ENCODE data around the gene LRRC23. TPM values are rescaled to one million over a fixed set of nuclear protein-coding genes. Genes with fewer than 3 reads are reported as not detected.

Gene LRRC23
- total and polyA plus RNA-seq, 5 donors from 2014 or later = 2.2 to 6.6 (median 4.7) TPM

DNA sequence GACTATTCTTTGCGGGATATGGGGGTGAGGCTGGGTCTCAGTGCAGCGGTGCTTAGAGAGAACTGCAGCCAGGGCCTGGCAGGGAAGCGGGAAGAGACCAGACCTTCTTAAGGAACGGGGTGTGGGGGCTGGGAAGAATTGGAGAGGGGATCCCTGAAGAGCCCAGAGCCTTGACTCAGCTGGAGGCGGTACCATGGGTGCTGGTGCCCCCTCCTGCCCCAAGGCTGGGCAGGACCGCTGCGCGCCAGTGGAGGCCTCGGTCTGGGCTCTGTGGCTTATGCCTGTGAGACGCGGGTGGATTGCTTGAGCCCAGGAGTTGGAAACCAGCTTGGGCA, 37.7 kb downstream of the LRRC23 start:
- Histone ChIP-seq H3K36me3 (ENCODE audit: control insufficient read depth, insufficient read depth, low read length) (no peaks in the 10 kb centered on the region), H3K4me3 (ENCODE audit: low read depth, low read length) (no peak overlapping the region), H3K27me3 (ENCODE audit: control insufficient read depth, insufficient read depth, low read length) (no peaks in the 10 kb centered on the region), H3K9me3 (ENCODE audit: control insufficient read depth in 2 of 2, low read length in 2 of 2) (no peaks in the 10 kb centered on the region), H3K27ac (ENCODE audit: insufficient read depth, low read length, poor library complexity, severe bottlenecking) (peak overlapping the region; percentile 98), H3K4me1 (ENCODE audit: control insufficient read depth, insufficient read depth, low read length, poor library complexity, severe bottlenecking) (peaks cover 59% of the 10 kb centered on the region)
- ATAC-seq (ENCODE audit: low read depth in 2 of 2) = no peak
- Mint-ChIP-seq H3K27ac (peak overlapping the region; percentile 92 to 99 (median 97)), H3K4me1 (peaks cover 6 to 66% (median 22%) of the 10 kb centered on the region in 4 donors), H3K36me3 (no peaks in the 10 kb centered on the region), H3K27me3 (no peaks in the 10 kb centered on the region), H3K4me3 (peak overlapping the region; percentile 44 to 99 (median 86)), H3K9me3 (no peaks in the 10 kb centered on the region)
- DNase-seq = no peak

DNA sequence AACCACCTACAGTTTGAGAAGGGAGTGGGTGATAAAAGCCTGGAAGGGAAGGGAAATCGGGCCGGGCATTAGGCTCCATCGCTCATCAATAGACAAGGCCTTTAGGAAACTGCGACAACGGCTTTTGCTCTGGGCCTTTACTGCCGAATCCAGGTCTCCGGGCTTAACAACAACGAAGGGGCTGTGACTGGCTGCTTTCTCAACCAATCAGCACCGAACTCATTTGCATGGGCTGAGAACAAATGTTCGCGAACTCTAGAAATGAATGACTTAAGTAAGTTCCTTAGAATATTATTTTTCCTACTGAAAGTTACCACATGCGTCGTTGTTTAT, 38.7 kb downstream of the LRRC23 start:
- Histone ChIP-seq H3K27me3 (ENCODE audit: control insufficient read depth, insufficient read depth, low read length) (no peaks in the 10 kb centered on the region), H3K9me3 (ENCODE audit: control insufficient read depth in 2 of 2, low read length in 2 of 2) (no peaks in the 10 kb centered on the region), H3K4me1 (ENCODE audit: control insufficient read depth, insufficient read depth, low read length, poor library complexity, severe bottlenecking) (peaks cover 62% of the 10 kb centered on the region), H3K27ac (ENCODE audit: insufficient read depth, low read length, poor library complexity, severe bottlenecking) (peak overlapping the region; percentile 98), H3K36me3 (ENCODE audit: control insufficient read depth, insufficient read depth, low read length) (no peaks in the 10 kb centered on the region), H3K4me3 (ENCODE audit: low read depth, low read length) (peak overlapping the region; percentile 79)
- ATAC-seq (ENCODE audit: low read depth in 2 of 2) = peak; percentile 63 to 68
- Mint-ChIP-seq H3K4me3 (peak overlapping the region; percentile 88 to 99 (median 98)), H3K9me3 (no peaks in the 10 kb centered on the region), H3K36me3 (no peaks in the 10 kb centered on the region), H3K4me1 (peaks cover 6 to 71% (median 27%) of the 10 kb centered on the region in 4 donors), H3K27me3 (no peaks in the 10 kb centered on the region), H3K27ac (peak overlapping the region; percentile 97 to 100 (median 99))
- peak; percentile 78 to 94 (median 90) for DNase-seq

DNA sequence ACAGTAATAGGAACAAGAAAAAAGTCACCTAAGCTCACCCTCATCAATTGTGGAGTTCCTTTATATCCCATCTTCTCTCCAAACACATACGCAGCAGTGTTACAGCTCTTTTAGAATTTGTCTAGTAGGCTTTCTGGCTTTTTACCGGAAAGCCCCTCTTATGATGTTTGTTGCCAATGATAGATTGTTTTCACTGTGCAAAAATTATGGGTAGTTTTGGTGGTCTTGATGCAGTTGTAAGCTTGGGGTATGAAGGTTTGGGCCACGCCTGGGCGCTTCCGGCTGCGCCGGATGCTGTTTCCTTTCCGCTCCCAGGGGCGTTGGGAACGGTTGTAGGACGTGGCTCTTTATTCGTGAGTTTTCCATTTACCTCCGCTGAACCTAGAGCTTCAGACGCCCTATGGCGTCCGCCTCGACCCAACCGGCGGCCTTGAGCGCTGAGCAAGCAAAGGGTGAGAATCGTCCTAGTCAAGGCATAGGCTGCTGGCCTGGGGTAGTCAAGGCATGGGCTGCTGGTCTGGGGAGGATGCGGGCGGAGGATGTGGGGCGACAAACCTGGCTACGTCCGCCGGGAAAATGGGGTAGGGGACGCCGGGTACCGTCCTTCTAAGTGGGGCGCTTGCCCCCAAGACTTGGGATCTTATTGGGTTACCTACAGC, 39.2 kb downstream of the LRRC23 start, which contains the start of the genes C12orf57 and RNU7-1:
C12orf57 (plus strand) TSS at position 301 of the 659 bp plus-strand sequence; CDS start at position 401, 100 bp downstream.
RNU7-1 (plus strand) TSS at position 95 of the 659 bp plus-strand sequence.
- ATAC-seq (ENCODE audit: low read depth in 2 of 2) (peak; percentile 46 to 52), DNase-seq (peak; percentile 72 to 92 (median 87))
- Mint-ChIP-seq H3K4me3 (peak within 1 kb of the TSS; percentile 88 to 99 (median 98)), H3K9me3 (no peaks in the 10 kb centered on the region), H3K4me1 (peaks cover 6 to 76% (median 29%) of the 10 kb centered on the region in 4 donors), H3K36me3 (no peaks in the 10 kb centered on the region), H3K27ac (peak within 1 kb of the TSS; percentile 97 to 100 (median 99)), H3K27me3 (no peaks in the 10 kb centered on the region)
- Histone ChIP-seq H3K9me3 (ENCODE audit: control insufficient read depth in 2 of 2, low read length in 2 of 2) (no peaks in the 10 kb centered on the region), H3K4me3 (ENCODE audit: low read depth, low read length) (peak within 1 kb of the TSS; percentile 79), H3K27ac (ENCODE audit: insufficient read depth, low read length, poor library complexity, severe bottlenecking) (peak within 1 kb of the TSS; percentile 98), H3K36me3 (ENCODE audit: control insufficient read depth, insufficient read depth, low read length) (no peaks in the 10 kb centered on the region), H3K27me3 (ENCODE audit: control insufficient read depth, insufficient read depth, low read length) (no peaks in the 10 kb centered on the region), H3K4me1 (ENCODE audit: control insufficient read depth, insufficient read depth, low read length, poor library complexity, severe bottlenecking) (peaks cover 63% of the 10 kb centered on the region)

GRCh38 chr12:6944381-6945186, 40.0 kb downstream of the LRRC23 start:
- H3K27ac Mint-ChIP-seq = peak overlapping the region; percentile 97 to 100 (median 99)
- DNase-seq (peak; percentile 81 to 94 (median 86)), ATAC-seq (ENCODE audit: low read depth in 2 of 2) (peak; percentile 66 to 67)
- H3K9me3 ChIP-seq (ENCODE audit: control insufficient read depth in 2 of 2, low read length in 2 of 2) = no peaks in the 10 kb centered on the region
- peaks cover 71% of the 10 kb centered on the region for H3K4me1 ChIP-seq (ENCODE audit: control insufficient read depth, insufficient read depth, low read length, poor library complexity, severe bottlenecking)
- H3K36me3 Mint-ChIP-seq = no peaks in the 10 kb centered on the region
- peaks cover 6 to 76% (median 34%) of the 10 kb centered on the region in 4 donors for H3K4me1 Mint-ChIP-seq
- H3K9me3 Mint-ChIP-seq = no peaks in the 10 kb centered on the region
- H3K36me3 ChIP-seq (ENCODE audit: control insufficient read depth, insufficient read depth, low read length) = no peaks in the 10 kb centered on the region
- peaks cover 4% of the 10 kb centered on the region for H3K27me3 Mint-ChIP-seq
- no peaks in the 10 kb centered on the region for H3K27me3 ChIP-seq (ENCODE audit: control insufficient read depth, insufficient read depth, low read length)
- H3K4me3 Mint-ChIP-seq = peak overlapping the region; percentile 88 to 99 (median 98)
- H3K27ac ChIP-seq (ENCODE audit: insufficient read depth, low read length, poor library complexity, severe bottlenecking) = peak overlapping the region; percentile 98
- peak overlapping the region; percentile 79 for H3K4me3 ChIP-seq (ENCODE audit: low read depth, low read length)

GRCh38 chr12:6945613-6946012, 41.0 kb downstream of the LRRC23 start:
- no peaks in the 10 kb centered on the region for H3K36me3 Mint-ChIP-seq
- H3K4me3 ChIP-seq (ENCODE audit: low read depth, low read length) = peak overlapping the region; percentile 79

DNA sequence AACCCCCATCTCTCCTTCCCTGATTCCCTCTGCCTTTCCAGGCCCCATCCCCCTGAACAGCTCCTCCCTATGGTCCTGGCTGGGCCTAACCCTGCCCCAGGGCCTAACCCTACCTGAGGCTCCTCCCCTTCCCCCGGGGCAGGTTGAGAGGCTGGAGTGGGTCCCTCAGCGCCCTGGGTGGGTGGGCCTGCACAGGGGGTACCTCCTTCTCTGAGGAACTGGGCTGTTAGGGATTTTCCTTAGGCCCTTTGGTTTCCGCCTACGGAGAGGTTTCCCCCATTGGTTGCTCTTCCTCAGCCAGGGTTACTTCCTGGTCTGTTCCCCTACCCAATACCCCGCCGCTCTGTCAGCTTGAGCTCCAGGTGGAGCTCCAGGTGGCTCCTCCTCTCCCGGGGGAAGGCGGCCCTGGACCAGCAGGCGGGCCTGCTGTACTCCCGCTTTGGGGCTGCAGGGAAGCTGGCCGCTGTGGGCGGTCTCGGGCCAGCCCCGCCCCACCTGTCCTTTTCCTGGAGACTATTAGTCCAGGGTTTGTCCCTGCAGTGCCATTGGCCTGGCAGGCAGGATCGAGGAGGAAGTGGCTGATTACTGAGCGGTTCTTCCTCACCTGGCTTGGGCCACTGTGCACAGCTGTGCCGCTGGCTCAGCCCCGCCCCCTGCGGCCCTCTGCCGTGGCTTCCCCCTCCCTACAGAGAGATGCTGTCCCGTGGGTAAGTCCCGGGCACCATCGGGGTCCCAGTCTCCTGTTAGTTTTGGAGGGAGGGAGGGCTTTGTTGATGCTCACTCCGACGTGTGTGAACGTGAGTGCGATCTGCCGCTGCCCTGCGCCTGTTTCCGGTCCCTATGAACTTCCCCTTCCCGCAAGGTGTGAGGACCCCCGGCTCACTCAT, 41.7 kb downstream of the LRRC23 start:
- H3K4me1 Mint-ChIP-seq = peaks cover 14 to 84% (median 46%) of the 10 kb centered on the region in 4 donors
- H3K27me3 Mint-ChIP-seq = peaks cover 4% of the 10 kb centered on the region
- H3K27ac ChIP-seq (ENCODE audit: insufficient read depth, low read length, poor library complexity, severe bottlenecking) = peak overlapping the region; percentile 98
- ATAC-seq (ENCODE audit: low read depth in 2 of 2) (peak; percentile 3 to 4), DNase-seq (peak; percentile 52 to 77 (median 73))
- H3K9me3 Mint-ChIP-seq = no peaks in the 10 kb centered on the region
- H3K36me3 Mint-ChIP-seq = no peaks in the 10 kb centered on the region
- H3K9me3 ChIP-seq (ENCODE audit: control insufficient read depth in 2 of 2, low read length in 2 of 2) = no peaks in the 10 kb centered on the region
- no peaks in the 10 kb centered on the region for H3K27me3 ChIP-seq (ENCODE audit: control insufficient read depth, insufficient read depth, low read length)
- H3K4me3 Mint-ChIP-seq = peak overlapping the region; percentile 88 to 99 (median 96)
- H3K4me1 ChIP-seq (ENCODE audit: control insufficient read depth, insufficient read depth, low read length, poor library complexity, severe bottlenecking) = peaks cover 86% of the 10 kb centered on the region
- H3K27ac Mint-ChIP-seq = peak overlapping the region; percentile 97 to 99 (median 98)
- H3K36me3 ChIP-seq (ENCODE audit: control insufficient read depth, insufficient read depth, low read length) = no peaks in the 10 kb centered on the region
- H3K4me3 ChIP-seq (ENCODE audit: low read depth, low read length) = peak overlapping the region; percentile 58

More at GRCh38 chr12:6945613-6946012, 41.0 kb downstream of the LRRC23 start:
- Mint-ChIP-seq H3K4me1 (peaks cover 12 to 81% (median 44%) of the 10 kb centered on the region in 4 donors), H3K27ac (peak overlapping the region; percentile 97 to 99 (median 98)), H3K4me3 (peak overlapping the region; percentile 88 to 99 (median 98)), H3K27me3 (peaks cover 4% of the 10 kb centered on the region), H3K9me3 (no peaks in the 10 kb centered on the region)
- no peak for DNase-seq
- Histone ChIP-seq H3K27ac (ENCODE audit: insufficient read depth, low read length, poor library complexity, severe bottlenecking) (peak overlapping the region; percentile 98), H3K36me3 (ENCODE audit: control insufficient read depth, insufficient read depth, low read length) (no peaks in the 10 kb centered on the region), H3K4me1 (ENCODE audit: control insufficient read depth, insufficient read depth, low read length, poor library complexity, severe bottlenecking) (peaks cover 81% of the 10 kb centered on the region), H3K9me3 (ENCODE audit: control insufficient read depth in 2 of 2, low read length in 2 of 2) (no peaks in the 10 kb centered on the region), H3K27me3 (ENCODE audit: control insufficient read depth, insufficient read depth, low read length) (no peaks in the 10 kb centered on the region)
- no peak for ATAC-seq (ENCODE audit: low read depth in 2 of 2)

- Mint-ChIP-seq H3K4me3 (peak overlapping the region; percentile 88 to 99 (median 96)), H3K36me3 (no peaks in the 10 kb centered on the region), H3K4me1 (peaks cover 14 to 84% (median 46%) of the 10 kb centered on the region in 4 donors), H3K27ac (peak overlapping the region; percentile 97 to 99 (median 98)), H3K9me3 (no peaks in the 10 kb centered on the region), H3K27me3 (peaks cover 4% of the 10 kb centered on the region)
- Histone ChIP-seq H3K27ac (ENCODE audit: insufficient read depth, low read length, poor library complexity, severe bottlenecking) (peak overlapping the region; percentile 98), H3K4me1 (ENCODE audit: control insufficient read depth, insufficient read depth, low read length, poor library complexity, severe bottlenecking) (peaks cover 90% of the 10 kb centered on the region), H3K36me3 (ENCODE audit: control insufficient read depth, insufficient read depth, low read length) (no peaks in the 10 kb centered on the region), H3K4me3 (ENCODE audit: low read depth, low read length) (peak overlapping the region; percentile 58), H3K9me3 (ENCODE audit: control insufficient read depth in 2 of 2, low read length in 2 of 2) (no peaks in the 10 kb centered on the region), H3K27me3 (ENCODE audit: control insufficient read depth, insufficient read depth, low read length) (no peaks in the 10 kb centered on the region)
- DNase-seq (no peak), ATAC-seq (ENCODE audit: low read depth in 2 of 2) (no peak)
Measured at GRCh38 chr12:6946920-6947374, 42.3 kb downstream of the LRRC23 start.

Measured in CD4-positive, CD25-positive, alpha-beta regulatory T cell (primary cell).